Naive thymus-derived CD4-positive, alpha-beta T cell (primary cell): ENCODE data around the gene BCL2L1. TPM values are rescaled to one million over a fixed set of nuclear protein-coding genes. Genes with fewer than 3 reads are reported as not detected.

Experiments
- ATAC-seq: fragments of 150-1000 bp; cut with Tn5 transposase; 2 replicates; pipeline ENCODE4 v1.10.0; 2021; ENCODE audit warnings: mild to moderate bottlenecking, moderate library complexity
- CTCF ChIA-PET: fragments of 350-600 bp; sonication (Branson Sonifier 250); formaldehyde crosslinking; loops from one replicate; lab custom pipeline; 2021; ENCODE audit warnings: antibody characterized with exemption; lab: Charles Lee
- POLR2A ChIA-PET: fragments of 350-600 bp; sonication (Branson Sonifier 250); formaldehyde crosslinking; loops from one replicate; lab custom pipeline; 2021; ENCODE audit warnings: antibody characterized with exemption, inconsistent platforms; lab: Charles Lee
- DNase-seq, 9 donors: peaks; one replicate each; pipeline versions ENCODE4 v3.0.0 to v3.0.0-alpha.2; 2020 to 2022; ENCODE audit warnings: mixed read lengths in 1 of 9
- H3K27ac ChIP-seq: one replicate; pipeline ENCODE4 v1.7.0; 2013; ENCODE audit warnings: mild to moderate bottlenecking, low read depth, low read length, moderate library complexity
- H3K27me3 ChIP-seq, 2 donors: one replicate each; pipeline ENCODE4 v1.7.0; 2013; ENCODE audit warnings: low read length in 2 of 2, mild to moderate bottlenecking in 2 of 2, moderate library complexity in 2 of 2; ENCODE audit not compliant: control insufficient read depth in 2 of 2, insufficient read depth in 2 of 2
- H3K36me3 ChIP-seq, 3 experiments: 1 replicate in 2 of 3; 2 replicates in 1 of 3; pipeline ENCODE4 v1.7.0; 2013; ENCODE audit warnings: low read length in 3 of 3, mild to moderate bottlenecking in 3 of 3, moderate library complexity in 1 of 3; ENCODE audit not compliant: insufficient read depth in 3 of 3, control insufficient read depth in 2 of 3
- H3K4me1 ChIP-seq, 2 donors: one replicate each; pipeline ENCODE4 v1.7.0; 2013; ENCODE audit warnings: low read length in 2 of 2, mild to moderate bottlenecking in 2 of 2, moderate library complexity in 1 of 2; ENCODE audit not compliant: control insufficient read depth in 2 of 2, insufficient read depth in 2 of 2
- H3K4me3 ChIP-seq: 2 replicates; pipeline ENCODE4 v1.7.0; 2013; ENCODE audit warnings: mild to moderate bottlenecking, low read length
- H3K9me3 ChIP-seq, 3 experiments: 1 replicate in 2 of 3; 2 replicates in 1 of 3; pipeline ENCODE4 v1.7.0; 2013; ENCODE audit warnings: low read length in 3 of 3; ENCODE audit not compliant: control insufficient read depth in 2 of 3
- H3K27ac Mint-ChIP-seq, 9 donors: one replicate each; pipeline ENCODE4 v1.8.0; 2020 to 2022; ENCODE audit warnings: mixed read lengths in 9 of 9, mild to moderate bottlenecking in 8 of 9, moderate library complexity in 5 of 9, inconsistent platforms in 2 of 9
- H3K27me3 Mint-ChIP-seq, 5 donors: one replicate each; pipeline ENCODE4 v1.8.0; 2021 to 2022; ENCODE audit warnings: mixed read lengths in 5 of 5, mild to moderate bottlenecking in 1 of 5
- H3K36me3 Mint-ChIP-seq, 5 donors: one replicate each; pipeline ENCODE4 v1.8.0; 2020 to 2022; ENCODE audit warnings: mixed read lengths in 5 of 5, mild to moderate bottlenecking in 3 of 5, inconsistent platforms in 1 of 5
- H3K4me1 Mint-ChIP-seq, 7 donors: one replicate each; pipeline ENCODE4 v1.8.0; 2020 to 2022; ENCODE audit warnings: mixed read lengths in 7 of 7, mild to moderate bottlenecking in 3 of 7, inconsistent platforms in 1 of 7
- H3K4me3 Mint-ChIP-seq, 10 donors: one replicate each; pipeline ENCODE4 v1.8.0; 2020 to 2022; ENCODE audit warnings: mild to moderate bottlenecking in 10 of 10, mixed read lengths in 10 of 10, moderate library complexity in 6 of 10, inconsistent platforms in 2 of 10
- H3K9me3 Mint-ChIP-seq, 11 donors: one replicate each; pipeline ENCODE4 v1.8.0; 2020 to 2022; ENCODE audit warnings: mixed read lengths in 11 of 11, mild to moderate bottlenecking in 4 of 11, inconsistent platforms in 1 of 11, moderate library complexity in 1 of 11
- intact Hi-C, 2 donors: fragments of 100-400 bp; cut with micrococcal nuclease; formaldehyde crosslinking; loops; one replicate each; pipeline ENCODE4 v1.15.1; 2023
- polyA plus RNA-seq, 2 donors: library from polyadenylated mRNA; unstranded; fragments of 300-500 nt; fragmentation: Illumina TruSeq; gene quantifications; one replicate each; pipeline ENCODE4 v1.2.3, GENCODE V29; 2021
- total RNA-seq, 6 experiments: library from RNA in 5 of 6; stranded (reverse) in 5 of 6; gene quantifications; 1 replicate in 5 of 6; 2 replicates in 1 of 6; pipeline ENCODE4 v1.2.3 and lab custom pipeline; 2021 to 2026

The BCL2L1 gene
- total and polyA plus RNA-seq, 7 experiments from 2014 or later: 11.5 to 111 (median 15.6) TPM

- peak overlapping the region in 1 of 10 donors; percentile 35 for H3K4me3 Mint-ChIP-seq
- ATAC-seq: no peak
Observed at GRCh38 chr20:31711179-31712111, 11.2 kb downstream of the BCL2L1 start.

DNA sequence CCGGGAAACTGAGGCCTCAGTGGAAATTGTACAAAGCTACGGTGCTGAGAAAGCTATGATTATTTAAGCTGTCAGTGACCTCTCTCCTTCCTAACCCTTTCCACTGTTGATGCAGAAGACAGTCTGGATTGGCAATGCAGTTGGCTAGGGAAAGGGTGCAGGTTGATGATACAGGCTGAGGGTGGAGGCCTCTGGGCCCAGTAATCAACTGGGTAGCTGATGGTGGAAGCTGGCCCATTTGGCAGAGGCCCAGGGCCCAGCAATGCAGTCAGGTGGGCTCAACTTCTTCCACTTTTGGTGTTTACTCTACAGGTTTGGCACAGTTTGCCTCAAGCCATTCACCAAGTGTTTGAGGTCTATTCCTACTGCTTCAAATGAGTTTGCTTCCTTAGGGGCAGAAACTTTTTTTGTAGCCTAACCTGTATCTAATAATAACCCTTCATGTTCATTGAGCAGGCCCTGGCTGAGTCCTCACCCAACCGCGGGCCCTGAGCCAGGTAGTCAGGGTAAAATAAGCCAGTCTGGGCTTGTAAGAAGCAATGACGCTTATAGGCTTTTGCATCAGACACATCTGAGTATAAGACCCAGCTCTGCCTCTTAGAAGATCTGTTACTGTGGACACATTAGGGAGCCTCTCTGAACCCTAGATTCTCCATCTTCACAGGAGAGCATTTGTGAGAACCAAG is 12.1 kb downstream of the BCL2L1 start:
- Mint-ChIP-seq H3K4me3 (peak overlapping the region in 1 of 10 donors; percentile 44), H3K27ac (peak overlapping the region; percentile 20 to 79 (median 67)), H3K9me3 (no peaks in the 10 kb centered on the region), H3K36me3 (peaks cover 12 to 54% (median 29%) of the 10 kb centered on the region in 5 donors), H3K4me1 (peaks cover 42 to 87% (median 69%) of the 10 kb centered on the region in 7 donors), H3K27me3 (no peaks in the 10 kb centered on the region)
- Histone ChIP-seq H3K4me3 (no peak overlapping the region), H3K27me3 (no peaks in the 10 kb centered on the region), H3K9me3 (no peaks in the 10 kb centered on the region), H3K36me3 (peaks cover 0 to 56% (median 0%) of the 10 kb centered on the region in 3 experiments), H3K4me1 (peaks cover 3 to 45% of the 10 kb centered on the region in 2 donors), H3K27ac (no peak overlapping the region)
- no peak for DNase-seq
- ATAC-seq: no peak
- POLR2A ChIA-PET: interaction anchor here (0.6 kb wide), 1 partner anchor 19 kb away, joined by 5 read pairs; no protein-coding TSS in a partner anchor
- intact Hi-C loops: no loop called here
- CTCF ChIA-PET: interaction anchor here (0.6 to 1.0 kb wide), 2 partner anchors 17 to 49 kb away, joined by 5 to 7 read pairs; no protein-coding TSS in a partner anchor

More at GRCh38 chr20:31711179-31712111, 11.2 kb downstream of the BCL2L1 start:
- intact Hi-C loops: no loop called here
- Mint-ChIP-seq H3K27me3 (no peaks in the 10 kb centered on the region), H3K36me3 (peaks cover 12 to 52% (median 28%) of the 10 kb centered on the region in 5 donors), H3K9me3 (no peaks in the 10 kb centered on the region), H3K4me1 (peaks cover 43 to 87% (median 75%) of the 10 kb centered on the region in 7 donors), H3K27ac (peak overlapping the region; percentile 26 to 77 (median 50))
- POLR2A ChIA-PET: interaction anchor here (0.6 to 1.1 kb wide), 5 partner anchors 8 to 104 kb away, joined by 3 to 5 read pairs (median 3); no protein-coding TSS in a partner anchor
- no peak overlapping the region for H3K4me3 ChIP-seq
- H3K36me3 ChIP-seq: peaks cover 0 to 52% (median 0%) of the 10 kb centered on the region in 3 experiments
- DNase-seq: no peak
- H3K27me3 ChIP-seq: no peaks in the 10 kb centered on the region
- H3K27ac ChIP-seq: peak overlapping the region; percentile 22
- CTCF ChIA-PET: no interaction called here
- H3K9me3 ChIP-seq: no peaks in the 10 kb centered on the region
- peaks cover 5 to 44% of the 10 kb centered on the region in 2 donors for H3K4me1 ChIP-seq

- peaks cover 0 to 56% (median 0%) of the 10 kb centered on the region in 3 experiments for H3K36me3 ChIP-seq
- peaks cover 40 to 86% (median 69%) of the 10 kb centered on the region in 7 donors for H3K4me1 Mint-ChIP-seq
- DNase-seq: no peak
- H3K27me3 ChIP-seq: no peaks in the 10 kb centered on the region
- peaks cover 8 to 49% (median 31%) of the 10 kb centered on the region in 5 donors for H3K36me3 Mint-ChIP-seq
- ChIA-PET POLR2A (interaction anchor here (0.9 kb wide), 1 partner anchor 10 kb away, joined by 3 read pairs; no protein-coding TSS in a partner anchor), CTCF (interaction anchor here (0.6 to 1.0 kb wide), 2 partner anchors 17 to 49 kb away, joined by 5 to 7 read pairs; no protein-coding TSS in a partner anchor)
- intact Hi-C loops: no loop called here
- no peaks in the 10 kb centered on the region for H3K27me3 Mint-ChIP-seq
- peaks cover 0 to 45% of the 10 kb centered on the region in 2 donors for H3K4me1 ChIP-seq
- no peaks in the 10 kb centered on the region for H3K9me3 Mint-ChIP-seq
- H3K9me3 ChIP-seq: no peaks in the 10 kb centered on the region
- H3K27ac ChIP-seq: no peak overlapping the region
- ATAC-seq: no peak
- H3K4me3 ChIP-seq: no peak overlapping the region
- peak overlapping the region in 3 of 10 donors; percentile 4 to 40 (median 19) for H3K4me3 Mint-ChIP-seq
- H3K27ac Mint-ChIP-seq: peak overlapping the region in 7 of 9 donors; percentile 11 to 72 (median 50)
Observed at GRCh38 chr20:31709939-31710338, 12.7 kb downstream of the BCL2L1 start.

- Mint-ChIP-seq H3K27me3 (no peaks in the 10 kb centered on the region), H3K27ac (peak overlapping the region in 8 of 9 donors; percentile 21 to 89 (median 58)), H3K36me3 (peaks cover 3 to 47% (median 32%) of the 10 kb centered on the region in 5 donors), H3K4me3 (peak overlapping the region in 2 of 10 donors; percentile 49 to 54), H3K4me1 (peaks cover 33 to 84% (median 67%) of the 10 kb centered on the region in 7 donors), H3K9me3 (no peaks in the 10 kb centered on the region)
- intact Hi-C loops: no loop called here
- POLR2A ChIA-PET: interaction anchor here (0.6 to 1.8 kb wide), 3 partner anchors 11 to 13 kb away, joined by 3 to 5 read pairs (median 3); no protein-coding TSS in a partner anchor
- Histone ChIP-seq H3K9me3 (no peaks in the 10 kb centered on the region), H3K27ac (no peak overlapping the region), H3K27me3 (no peaks in the 10 kb centered on the region), H3K36me3 (peaks cover 0 to 54% (median 0%) of the 10 kb centered on the region in 3 experiments), H3K4me3 (no peak overlapping the region), H3K4me1 (peaks cover 0 to 40% of the 10 kb centered on the region in 2 donors)
- CTCF ChIA-PET: interaction anchor here (0.7 kb wide), 1 partner anchor 12 kb away, joined by 3 read pairs; no protein-coding TSS in a partner anchor
- ATAC-seq: no peak
- no peak for DNase-seq
Observed at GRCh38 chr20:31708736-31709534, 13.7 kb downstream of the BCL2L1 start.

- DNase-seq (no peak), ATAC-seq (no peak)
- H3K27ac Mint-ChIP-seq: peak overlapping the region in 7 of 9 donors; percentile 21 to 68 (median 52)
- H3K36me3 ChIP-seq: peaks cover 0 to 48% (median 0%) of the 10 kb centered on the region in 3 experiments
- peaks cover 3 to 40% (median 32%) of the 10 kb centered on the region in 5 donors for H3K36me3 Mint-ChIP-seq
- H3K27me3 ChIP-seq: no peaks in the 10 kb centered on the region
- no peaks in the 10 kb centered on the region for H3K9me3 ChIP-seq
- H3K4me3 ChIP-seq: no peak overlapping the region
- H3K27me3 Mint-ChIP-seq: no peaks in the 10 kb centered on the region
- POLR2A ChIA-PET: interaction anchor here (0.6 to 1.8 kb wide), 2 partner anchors 10 to 14 kb away, joined by 3 to 5 read pairs; no protein-coding TSS in a partner anchor
- CTCF ChIA-PET: no interaction called here
- intact Hi-C loops: no loop called here
- H3K4me3 Mint-ChIP-seq: no peak overlapping the region
- peaks cover 26 to 77% (median 60%) of the 10 kb centered on the region in 7 donors for H3K4me1 Mint-ChIP-seq
- H3K9me3 Mint-ChIP-seq: no peaks in the 10 kb centered on the region
- H3K27ac ChIP-seq: no peak overlapping the region
- H3K4me1 ChIP-seq: peaks cover 0 to 37% of the 10 kb centered on the region in 2 donors
Observed at GRCh38 chr20:31707994-31708735, 14.5 kb downstream of the BCL2L1 start.
